HG02623 (cell line): ENCODE data around the gene CELF2.
A peak's percentile ranks its signal among the peaks of the same experiment; 100 is the strongest.
"Not testable (repeated sequence)": the region's sequence is repeated elsewhere in the genome, so short reads cannot be mapped to it uniquely, and the experiment has no call there.

Experiments
- ATAC-seq: cut with Tn5 transposase; IDR thresholded peaks from one replicate; pipeline ENCODE4 v1.9.1; 2021; ENCODE audit warnings: moderate library complexity; ENCODE audit not compliant: unreplicated experiment

The CELF2 gene

GRCh38 chr10:11017570-11018431 is at the start of gene CELF2:
Gene CELF2, plus strand, starts transcription at chr10:11017872. Its CDS starts 218 bp downstream, at chr10:11018090.
- ATAC-seq: peak; percentile 67

GRCh38 chr10:10968257-10968588 is 49.4 kb upstream of the CELF2 start:
- no peak for ATAC-seq

GRCh38 chr10:10973310-10973709 is 44.4 kb upstream of the CELF2 start:
- no peak for ATAC-seq

- ATAC-seq: no peak
Observed at GRCh38 chr10:10975647-10976046, 42.0 kb upstream of the CELF2 start.

GRCh38 chr10:10976652-10977051 is 41.0 kb upstream of the CELF2 start:
- no peak for ATAC-seq

- no peak for ATAC-seq
Observed at GRCh38 chr10:10977226-10977956, 40.3 kb upstream of the CELF2 start.

GRCh38 chr10:10977978-10978377 is 39.7 kb upstream of the CELF2 start:
- no peak for ATAC-seq

GRCh38 chr10:10985361-10985760 is 32.3 kb upstream of the CELF2 start:
- no peak for ATAC-seq

- no peak for ATAC-seq
Observed at GRCh38 chr10:10986606-10987005, 31.1 kb upstream of the CELF2 start.

GRCh38 chr10:10987111-10987510 is 30.6 kb upstream of the CELF2 start:
- no peak for ATAC-seq

GRCh38 chr10:10989669-10990068 is 28.0 kb upstream of the CELF2 start:
- ATAC-seq: no peak

GRCh38 chr10:10991144-10991543 is 26.5 kb upstream of the CELF2 start:
- no peak for ATAC-seq

GRCh38 chr10:10992072-10992471 is 25.6 kb upstream of the CELF2 start:
- no peak for ATAC-seq

- ATAC-seq: no peak
Observed at GRCh38 chr10:10992961-10993714, 24.5 kb upstream of the CELF2 start.

GRCh38 chr10:10993785-10994184 is 23.9 kb upstream of the CELF2 start:
- ATAC-seq: no peak

GRCh38 chr10:10994360-10994759 is 23.3 kb upstream of the CELF2 start:
- ATAC-seq: no peak

- no peak for ATAC-seq
Observed at GRCh38 chr10:10995120-10995519, 22.6 kb upstream of the CELF2 start.

- no peak for ATAC-seq
Observed at GRCh38 chr10:10996966-10997620, 20.6 kb upstream of the CELF2 start.

- not testable (repeated sequence) for ATAC-seq
Observed at GRCh38 chr10:10999501-10999900, 18.2 kb upstream of the CELF2 start.

GRCh38 chr10:11002485-11002884 is 15.2 kb upstream of the CELF2 start:
- no peak for ATAC-seq

- ATAC-seq: no peak
Observed at GRCh38 chr10:11002916-11003315, 14.8 kb upstream of the CELF2 start.
